Right lobe of liver (tissue), 4 donors: Measurements from ENCODE around the gene FADS6.
"Not testable (repeated sequence)": the region's sequence is repeated elsewhere in the genome, so short reads cannot be mapped to it uniquely, and the experiment has no call there.

Experiments used
- CTCF ChIP-seq, 4 donors: fragments of 200-600 bp in 3 of 4; fragments of 450-650 bp in 1 of 4; IDR thresholded peaks; one replicate each; pipeline versions ENCODE4 v1.5.1 to v1.8.0; 2016 to 2022; ENCODE audit warnings: antibody characterized with exemption in 4 of 4, mild to moderate bottlenecking in 2 of 4
- POLR2A ChIP-seq: fragments of 450-650 bp; IDR thresholded peaks from one replicate; pipeline ENCODE4 v1.6.1; 2017; ENCODE audit warnings: antibody characterized with exemption, mild to moderate bottlenecking
- donor health status: DM: no; HTN: no; CAD: no.
- donor health status: DM: no; HTN: no; CAD: no.
- donor health status: DM: no; HTN: yes; CAD: no.

GRCh38 chr17:74911423-74911822, 18.0 kb upstream of the FADS6 start:
- TF ChIP-seq CTCF (IDR thresholded peaks at IDR 0.05); POLR2A: not testable (repeated sequence)
